Muscle layer of colon (tissue), 2 donors: ENCODE results near the gene PRPF38A.
"Not testable (repeated sequence)": the region's sequence is repeated elsewhere in the genome, so short reads cannot be mapped to it uniquely, and the experiment has no call there.

Experiments used
- H3K27ac ChIP-seq: one replicate; pipeline ENCODE4 v1.7.0; 2013; ENCODE audit warnings: low read depth, mild to moderate bottlenecking, low read length, moderate library complexity
- H3K27me3 ChIP-seq, 2 donors: one replicate each; pipeline ENCODE4 v1.7.0; 2013; ENCODE audit warnings: low read length in 2 of 2, mild to moderate bottlenecking in 2 of 2; ENCODE audit not compliant: insufficient read depth in 2 of 2, control insufficient read depth in 1 of 2
- H3K36me3 ChIP-seq: one replicate; pipeline ENCODE4 v1.7.0; 2013; ENCODE audit warnings: mild to moderate bottlenecking, low read length; ENCODE audit not compliant: insufficient read depth
- H3K4me1 ChIP-seq: one replicate; pipeline ENCODE4 v1.7.0; 2013; ENCODE audit warnings: mild to moderate bottlenecking, low read length; ENCODE audit not compliant: insufficient read depth
- H3K4me3 ChIP-seq, 2 donors: one replicate each; pipeline ENCODE4 v1.7.0; 2013; ENCODE audit warnings: low read length in 2 of 2, low read depth in 1 of 2, mild to moderate bottlenecking in 1 of 2, moderate library complexity in 1 of 2
- H3K9ac ChIP-seq: one replicate; pipeline ENCODE4 v1.7.0; 2013; ENCODE audit warnings: low read length
- H3K9me3 ChIP-seq: one replicate; pipeline ENCODE4 v1.7.0; 2013; ENCODE audit warnings: mild to moderate bottlenecking, low read length
- donor health status: abdominal sarcoma.
- donor health status: Adenocarcinoma of cecum.

PRPF38A gene

DNA sequence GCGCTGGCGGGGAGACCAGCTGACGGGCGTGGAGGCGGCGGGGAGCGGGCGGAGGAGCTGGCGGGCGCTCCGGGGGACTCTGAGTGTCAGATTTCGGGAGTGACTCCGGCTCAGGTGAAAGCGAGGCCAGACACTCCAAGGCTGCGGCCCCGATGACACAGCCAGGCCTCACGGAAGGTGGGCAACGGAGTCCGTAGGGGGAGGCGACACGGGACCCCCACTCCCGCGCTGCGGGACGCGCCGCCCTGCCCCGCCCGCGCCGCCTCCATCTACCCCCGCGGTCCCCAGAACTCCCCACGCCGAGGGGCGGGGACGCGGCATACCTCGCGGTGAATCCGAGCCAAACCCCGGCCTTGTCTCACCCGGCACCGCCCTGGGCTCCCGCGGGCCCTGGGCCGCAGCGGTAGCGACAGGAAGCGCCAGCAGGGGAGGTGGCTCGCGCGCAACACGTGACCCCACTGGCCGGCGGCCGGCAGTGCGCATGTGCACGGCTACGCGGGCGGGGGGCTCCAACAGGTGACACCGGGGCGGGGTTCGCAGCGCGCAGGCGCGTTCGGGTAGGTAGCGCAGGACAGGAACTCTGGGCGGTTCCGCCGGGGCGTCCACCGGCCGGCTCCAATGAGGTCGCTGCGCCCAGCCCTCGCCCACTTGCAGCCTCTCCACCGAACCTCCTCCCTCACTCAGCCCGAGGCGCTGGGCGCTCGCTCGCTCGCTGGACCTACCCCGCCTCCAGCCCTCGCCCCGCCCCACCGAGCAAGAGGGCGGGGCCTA lies 38.5 kb upstream of the PRPF38A start, which contains the start of gene CC2D1B:
Gene CC2D1B (minus strand): TSS at position 460 of the 771 bp plus-strand sequence. CDS start 1,585 bp downstream, outside the sequence.
- Histone ChIP-seq H3K9me3 (no peaks in the 10 kb centered on the region), H3K9ac (peak within 1 kb of the TSS; percentile 39), H3K36me3 (peaks cover 20% of the 10 kb centered on the region), H3K4me3 (peak within 1 kb of the TSS; percentile 79 to 96), H3K4me1 (peaks cover 13% of the 10 kb centered on the region), H3K27ac (peak within 1 kb of the TSS; percentile 83), H3K27me3 (no peaks in the 10 kb centered on the region)

DNA sequence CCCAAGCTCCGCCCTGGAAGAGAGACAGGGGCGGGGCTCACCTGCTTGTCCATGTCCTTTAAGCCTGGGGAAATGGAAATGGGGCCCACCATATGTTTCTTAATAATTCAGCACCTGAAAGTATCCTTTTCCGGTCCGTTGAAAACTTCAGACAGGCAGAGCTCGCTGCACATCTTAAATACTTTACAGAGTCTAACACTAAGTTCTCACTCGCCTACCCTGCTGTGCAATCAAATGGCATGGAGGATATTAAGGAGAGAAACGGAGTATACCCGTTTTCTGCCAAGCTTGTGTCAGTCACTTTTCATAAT lies 37.9 kb upstream of the PRPF38A start:
- no peaks in the 10 kb centered on the region for H3K9me3 ChIP-seq
- H3K27ac ChIP-seq: peak overlapping the region; percentile 83
- H3K27me3 ChIP-seq: no peaks in the 10 kb centered on the region
- peak overlapping the region; percentile 79 to 96 for H3K4me3 ChIP-seq
- no peak overlapping the region for H3K9ac ChIP-seq
- peaks cover 13% of the 10 kb centered on the region for H3K4me1 ChIP-seq
- H3K36me3 ChIP-seq: peaks cover 14% of the 10 kb centered on the region

DNA sequence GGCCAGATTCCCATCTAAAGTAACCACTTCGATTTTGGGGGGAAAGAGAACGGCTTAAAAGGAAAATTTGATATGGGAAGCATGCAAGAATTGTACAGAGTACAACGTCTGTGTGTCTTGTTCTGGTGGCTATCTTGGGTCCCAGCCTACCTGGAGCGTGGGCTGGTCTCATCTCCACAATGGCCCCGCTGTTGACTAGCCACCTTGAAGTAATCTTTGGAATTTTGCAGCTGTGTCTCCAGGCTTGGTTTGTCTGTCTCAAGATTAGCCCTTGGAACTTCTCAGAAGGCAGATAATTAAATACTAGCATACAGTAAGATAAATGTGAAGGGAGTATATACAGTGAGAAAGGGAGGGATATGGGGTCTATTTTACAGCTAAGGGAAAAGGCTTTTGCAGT lies 37.1 kb upstream of the PRPF38A start:
- no peaks in the 10 kb centered on the region for H3K9me3 ChIP-seq
- H3K4me1 ChIP-seq: peaks cover 13% of the 10 kb centered on the region
- peaks cover 6% of the 10 kb centered on the region for H3K36me3 ChIP-seq
- no peak overlapping the region for H3K9ac ChIP-seq
- H3K4me3 ChIP-seq: no peak overlapping the region
- H3K27ac ChIP-seq: no peak overlapping the region
- no peaks in the 10 kb centered on the region for H3K27me3 ChIP-seq

GRCh38 chr1:52368383-52369172 lies 35.8 kb upstream of the PRPF38A start:
- H3K4me1 ChIP-seq: peaks cover 13% of the 10 kb centered on the region
- no peak overlapping the region for H3K27ac ChIP-seq
- no peaks in the 10 kb centered on the region for H3K36me3 ChIP-seq
- H3K4me3 ChIP-seq: peak overlapping the region; percentile 34 to 44
- H3K27me3 ChIP-seq: no peaks in the 10 kb centered on the region
- no peaks in the 10 kb centered on the region for H3K9me3 ChIP-seq
- H3K9ac ChIP-seq: no peak overlapping the region

DNA sequence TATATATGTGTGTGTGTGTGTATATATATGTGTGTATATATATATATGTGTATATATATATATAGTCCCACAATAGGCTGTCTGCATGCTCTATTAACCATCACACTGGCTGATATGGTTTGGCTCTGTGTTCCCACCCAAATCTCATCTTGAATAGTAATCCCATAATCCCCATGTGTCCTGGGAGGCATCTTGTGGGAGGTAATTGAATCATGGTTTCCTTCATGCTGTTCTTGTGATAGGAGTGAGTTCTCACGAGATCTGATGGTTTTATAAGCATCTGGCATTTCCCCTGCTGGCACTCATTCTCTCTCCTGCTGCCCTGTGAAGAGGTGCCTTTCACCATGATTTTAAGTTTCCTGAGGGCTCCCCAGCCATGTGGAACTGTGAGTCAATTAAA lies 34.6 kb upstream of the PRPF38A start:
- not testable (repeated sequence) for H3K4me3 ChIP-seq, H3K9ac ChIP-seq, H3K36me3 ChIP-seq, H3K27ac ChIP-seq, H3K4me1 ChIP-seq, H3K27me3 ChIP-seq, H3K9me3 ChIP-seq

DNA sequence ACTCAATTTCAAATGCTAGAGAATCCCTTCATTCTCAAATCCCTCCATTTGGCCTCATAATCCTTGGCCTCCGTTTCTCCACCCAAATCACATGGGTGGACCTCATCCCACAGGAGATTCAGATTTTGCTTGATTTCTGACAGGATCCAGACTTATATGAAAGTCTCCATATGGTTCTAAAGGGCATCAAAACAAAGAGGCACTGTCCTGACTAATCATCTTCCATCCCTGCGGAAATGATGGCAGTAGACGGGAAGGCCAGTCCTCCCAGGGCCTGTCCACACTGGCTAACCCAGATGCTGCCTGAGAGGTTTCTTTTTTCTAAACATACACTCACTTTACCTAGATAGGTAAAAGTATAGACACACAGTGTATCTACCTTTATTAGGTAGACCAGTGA lies 19.0 kb upstream of the PRPF38A start:
- H3K9me3 ChIP-seq: no peaks in the 10 kb centered on the region
- no peak overlapping the region for H3K9ac ChIP-seq
- H3K36me3 ChIP-seq: no peaks in the 10 kb centered on the region
- H3K27me3 ChIP-seq: no peaks in the 10 kb centered on the region
- H3K4me3 ChIP-seq: no peak overlapping the region
- H3K4me1 ChIP-seq: no peaks in the 10 kb centered on the region
- no peak overlapping the region for H3K27ac ChIP-seq

GRCh38 chr1:52386458-52386857 lies 17.9 kb upstream of the PRPF38A start:
- H3K4me1 ChIP-seq: no peaks in the 10 kb centered on the region
- H3K27ac ChIP-seq: no peak overlapping the region
- no peaks in the 10 kb centered on the region for H3K9me3 ChIP-seq
- no peaks in the 10 kb centered on the region for H3K36me3 ChIP-seq
- no peaks in the 10 kb centered on the region for H3K27me3 ChIP-seq
- no peak overlapping the region for H3K9ac ChIP-seq
- H3K4me3 ChIP-seq: no peak overlapping the region

DNA sequence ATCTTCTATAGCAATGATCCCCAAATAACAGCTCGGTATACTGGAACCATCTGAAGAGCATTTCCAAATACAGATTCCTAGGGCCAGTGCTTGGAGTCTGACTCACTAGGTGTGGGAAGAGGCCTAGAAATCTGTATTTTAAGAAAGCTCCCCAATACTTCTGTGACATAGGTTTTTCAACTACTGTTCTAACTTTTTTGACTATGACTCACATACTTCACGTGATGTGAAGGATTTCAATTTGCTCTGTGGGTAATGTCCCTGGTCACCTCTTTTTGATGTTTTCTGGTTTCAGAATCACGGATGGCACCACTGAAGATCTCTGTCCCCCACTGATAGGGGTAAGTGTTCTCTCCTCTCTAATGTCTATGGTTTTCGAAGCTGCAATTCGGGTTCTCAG lies 11.2 kb upstream of the PRPF38A start:
- no peak overlapping the region for H3K9ac ChIP-seq
- no peak overlapping the region for H3K27ac ChIP-seq
- H3K27me3 ChIP-seq: no peaks in the 10 kb centered on the region
- no peaks in the 10 kb centered on the region for H3K36me3 ChIP-seq
- no peaks in the 10 kb centered on the region for H3K9me3 ChIP-seq
- no peak overlapping the region for H3K4me3 ChIP-seq
- H3K4me1 ChIP-seq: no peaks in the 10 kb centered on the region

DNA sequence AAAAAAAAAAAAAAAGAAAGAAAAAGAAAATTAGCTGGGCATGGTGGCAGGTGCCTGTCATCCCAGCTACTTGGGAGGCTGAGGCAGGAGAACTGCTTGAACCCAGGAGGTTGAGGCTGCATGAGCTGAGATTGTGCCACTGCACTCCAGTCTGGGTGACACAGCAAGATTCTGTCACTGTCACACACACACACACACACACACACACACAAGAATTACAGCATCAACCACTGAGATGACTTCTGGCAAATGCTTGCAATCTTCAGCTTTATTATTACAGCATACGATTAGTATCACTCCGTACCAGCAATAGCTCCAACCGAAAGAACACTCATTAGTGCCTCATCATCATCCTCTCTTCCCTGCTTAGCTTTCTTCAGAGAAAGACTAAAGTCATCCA lies 4.8 kb upstream of the PRPF38A start:
- no peak overlapping the region for H3K27ac ChIP-seq
- no peaks in the 10 kb centered on the region for H3K27me3 ChIP-seq
- no peaks in the 10 kb centered on the region for H3K9me3 ChIP-seq
- H3K4me3 ChIP-seq: no peak overlapping the region
- no peaks in the 10 kb centered on the region for H3K36me3 ChIP-seq
- H3K4me1 ChIP-seq: peaks cover 5% of the 10 kb centered on the region
- no peak overlapping the region for H3K9ac ChIP-seq

GRCh38 chr1:52400131-52400530 lies 4.3 kb upstream of the PRPF38A start:
- Histone ChIP-seq H3K9ac (no peak overlapping the region), H3K27me3 (no peaks in the 10 kb centered on the region), H3K9me3 (no peaks in the 10 kb centered on the region), H3K4me1 (peaks cover 6% of the 10 kb centered on the region), H3K36me3 (no peaks in the 10 kb centered on the region), H3K27ac (no peak overlapping the region), H3K4me3 (no peak overlapping the region)

DNA sequence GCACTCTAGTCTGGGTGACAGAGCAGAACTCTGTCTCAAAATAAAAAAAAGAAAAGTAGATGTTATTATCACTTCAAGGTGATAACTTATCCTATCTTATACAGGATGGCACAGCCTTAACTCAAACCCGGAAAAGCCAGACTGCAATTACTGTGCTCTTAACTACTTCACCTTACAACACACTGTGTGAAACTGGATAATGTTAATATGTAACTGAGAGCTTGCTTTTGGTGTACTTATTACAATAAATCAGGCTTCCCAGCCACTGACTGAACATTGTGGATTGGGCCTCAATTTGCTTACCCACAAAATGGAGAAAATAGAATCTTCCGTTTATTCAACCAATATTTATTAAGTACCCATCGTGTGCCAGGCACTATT lies 1.6 kb upstream of the PRPF38A start:
- Histone ChIP-seq H3K9me3 (no peaks in the 10 kb centered on the region), H3K9ac (no peak overlapping the region), H3K36me3 (no peaks in the 10 kb centered on the region), H3K27me3 (no peaks in the 10 kb centered on the region), H3K27ac (no peak overlapping the region), H3K4me1 (peaks cover 19% of the 10 kb centered on the region), H3K4me3 (no peak overlapping the region)
